Body of pancreas (tissue), 4 donors: ENCODE measurements around the gene ARL10.

Source experiments
- CTCF ChIP-seq, 7 experiments: fragments of 450-650 bp in 4 of 7; fragments of 200-600 bp in 3 of 7; sonication (generic) in 3 of 7; IDR thresholded peaks; one replicate each; pipeline ENCODE4 v1.5.1; 2016 to 2019; ENCODE audit warnings: antibody characterized with exemption in 7 of 7
- POLR2A ChIP-seq, 3 donors: fragments of 450-650 bp; IDR thresholded peaks; one replicate each; pipeline ENCODE4 v1.6.1; 2016; ENCODE audit warnings: antibody characterized with exemption in 3 of 3, mild to moderate bottlenecking in 2 of 3

GRCh38 chr5:176369934-176370711, 4.8 kb downstream of the ARL10 start:
- TF ChIP-seq CTCF (IDR thresholded peaks at IDR 0.05): no peak
- no peak for TF ChIP-seq POLR2A (IDR thresholded peaks at IDR 0.05)
